ENCODE data around the gene PTGIS.

DNA sequence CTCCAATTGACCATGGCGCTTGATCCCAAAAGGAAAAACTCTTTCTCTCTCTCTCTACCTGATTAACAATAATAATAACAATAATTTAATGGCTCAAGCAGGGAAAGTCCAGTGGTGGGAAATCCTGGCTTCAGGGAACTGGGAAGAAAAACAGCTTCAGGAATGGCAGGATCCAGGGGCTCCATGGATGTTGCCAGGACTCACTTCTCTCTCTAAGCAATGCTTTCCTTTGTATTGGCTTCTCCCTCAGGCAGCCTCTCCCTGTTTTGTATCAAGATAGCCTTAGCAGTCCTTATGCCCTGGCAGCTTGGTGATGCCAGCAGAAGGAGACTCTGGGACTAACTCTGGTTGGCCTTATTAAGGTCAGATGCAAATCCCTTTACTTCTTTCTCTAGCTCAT, 13.5 kb upstream of the PTGIS start:
- TF ChIP-seq, protein P1, sequence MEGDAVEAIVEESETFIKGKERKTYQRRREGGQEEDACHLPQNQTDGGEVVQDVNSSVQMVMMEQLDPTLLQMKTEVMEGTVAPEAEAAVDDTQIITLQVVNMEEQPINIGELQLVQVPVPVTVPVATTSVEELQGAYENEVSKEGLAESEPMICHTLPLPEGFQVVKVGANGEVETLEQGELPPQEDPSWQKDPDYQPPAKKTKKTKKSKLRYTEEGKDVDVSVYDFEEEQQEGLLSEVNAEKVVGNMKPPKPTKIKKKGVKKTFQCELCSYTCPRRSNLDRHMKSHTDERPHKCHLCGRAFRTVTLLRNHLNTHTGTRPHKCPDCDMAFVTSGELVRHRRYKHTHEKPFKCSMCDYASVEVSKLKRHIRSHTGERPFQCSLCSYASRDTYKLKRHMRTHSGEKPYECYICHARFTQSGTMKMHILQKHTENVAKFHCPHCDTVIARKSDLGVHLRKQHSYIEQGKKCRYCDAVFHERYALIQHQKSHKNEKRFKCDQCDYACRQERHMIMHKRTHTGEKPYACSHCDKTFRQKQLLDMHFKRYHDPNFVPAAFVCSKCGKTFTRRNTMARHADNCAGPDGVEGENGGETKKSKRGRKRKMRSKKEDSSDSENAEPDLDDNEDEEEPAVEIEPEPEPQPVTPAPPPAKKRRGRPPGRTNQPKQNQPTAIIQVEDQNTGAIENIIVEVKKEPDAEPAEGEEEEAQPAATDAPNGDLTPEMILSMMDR (IDR thresholded peaks at IDR 0.05 in 8 of 11, conservative IDR thresholded peaks at IDR 0.05 in 3 of 11) = no peak
- TF ChIP-seq POLR2A (IDR thresholded peaks at IDR 0.05) (no peak), POLR2AphosphoS5 (IDR thresholded peaks at IDR 0.05) (no peak)
